ENCODE results near the gene MUSK.

GRCh38 chr9:110837401-110838005 lies 168.9 kb downstream of the MUSK start:
- TF ChIP-seq CTCF (IDR thresholded peaks at IDR 0.05), result no peak
- no peak for TF ChIP-seq POLR2AphosphoS5 (IDR thresholded peaks at IDR 0.05; ENCODE audit: low read depth, low read length)
- TF ChIP-seq, protein P1, sequence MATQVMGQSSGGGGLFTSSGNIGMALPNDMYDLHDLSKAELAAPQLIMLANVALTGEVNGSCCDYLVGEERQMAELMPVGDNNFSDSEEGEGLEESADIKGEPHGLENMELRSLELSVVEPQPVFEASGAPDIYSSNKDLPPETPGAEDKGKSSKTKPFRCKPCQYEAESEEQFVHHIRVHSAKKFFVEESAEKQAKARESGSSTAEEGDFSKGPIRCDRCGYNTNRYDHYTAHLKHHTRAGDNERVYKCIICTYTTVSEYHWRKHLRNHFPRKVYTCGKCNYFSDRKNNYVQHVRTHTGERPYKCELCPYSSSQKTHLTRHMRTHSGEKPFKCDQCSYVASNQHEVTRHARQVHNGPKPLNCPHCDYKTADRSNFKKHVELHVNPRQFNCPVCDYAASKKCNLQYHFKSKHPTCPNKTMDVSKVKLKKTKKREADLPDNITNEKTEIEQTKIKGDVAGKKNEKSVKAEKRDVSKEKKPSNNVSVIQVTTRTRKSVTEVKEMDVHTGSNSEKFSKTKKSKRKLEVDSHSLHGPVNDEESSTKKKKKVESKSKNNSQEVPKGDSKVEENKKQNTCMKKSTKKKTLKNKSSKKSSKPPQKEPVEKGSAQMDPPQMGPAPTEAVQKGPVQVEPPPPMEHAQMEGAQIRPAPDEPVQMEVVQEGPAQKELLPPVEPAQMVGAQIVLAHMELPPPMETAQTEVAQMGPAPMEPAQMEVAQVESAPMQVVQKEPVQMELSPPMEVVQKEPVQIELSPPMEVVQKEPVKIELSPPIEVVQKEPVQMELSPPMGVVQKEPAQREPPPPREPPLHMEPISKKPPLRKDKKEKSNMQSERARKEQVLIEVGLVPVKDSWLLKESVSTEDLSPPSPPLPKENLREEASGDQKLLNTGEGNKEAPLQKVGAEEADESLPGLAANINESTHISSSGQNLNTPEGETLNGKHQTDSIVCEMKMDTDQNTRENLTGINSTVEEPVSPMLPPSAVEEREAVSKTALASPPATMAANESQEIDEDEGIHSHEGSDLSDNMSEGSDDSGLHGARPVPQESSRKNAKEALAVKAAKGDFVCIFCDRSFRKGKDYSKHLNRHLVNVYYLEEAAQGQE (IDR thresholded peaks at IDR 0.05; ENCODE audit: insufficient read depth in 1 of 2, low read depth in 2 of 2, low read length in 1 of 2), result no peak
- TF ChIP-seq TCF7L2 (IDR thresholded peaks at IDR 0.05; ENCODE audit: low read depth, low read length), result no peak

All from Panc1 (cell line).